HCT116 (cell line): ENCODE data around the gene TMEM132D. TPM values are rescaled to one million over a fixed set of nuclear protein-coding genes. Genes with fewer than 3 reads are reported as not detected.

ENCODE experiments used
- ATAC-seq: fragments of 200-7000 bp; cut with Tn5 transposase; 2 replicates; pipeline ENCODE4 v1.9.1; 2020; ENCODE audit warnings: mild to moderate bottlenecking, moderate library complexity
- BruUV-seq: library from RNA; stranded (reverse); fragments of 400-500 nt; replicated peaks from 2 replicates; lab custom pipeline; 2021; lab: Mats Ljungman, UMichigan
- CTCF ChIA-PET: fragments of 300-600 bp; sonication (Branson Sonifier 250); formaldehyde crosslinking; loops from one replicate; lab custom pipeline; 2021; ENCODE audit warnings: antibody characterized with exemption; lab: Charles Lee
- POLR2A ChIA-PET: fragments of 300-600, 350-600 bp; sonication (Branson Sonifier 250); formaldehyde crosslinking; loops from one replicate; lab custom pipeline; 2021; ENCODE audit warnings: antibody characterized with exemption; lab: Charles Lee
- RAD21 ChIA-PET, 2 experiments: fragments of 300-600 bp; sonication (Branson Sonifier 250); formaldehyde crosslinking; loops; one replicate each; lab custom pipeline; 2023; ENCODE audit warnings: low total read pairs in 2 of 2; ENCODE audit not compliant: uncharacterized antibody in 2 of 2, unreplicated experiment in 2 of 2, low non-redundant PET in 1 of 2; lab: Charles Lee
- DNase-seq: peaks from one replicate; pipeline ENCODE4 v3.0.0-alpha.2; 2010; ENCODE audit warnings: low read depth, low spot score
- H2AFZ ChIP-seq: fragments of 200-600 bp; shearing (Covaris generic), sonication (generic); 2 replicates; pipeline ENCODE4 v1.6.1; 2017; ENCODE audit warnings: low read depth, mixed run types, mixed read lengths, antibody characterized with exemption, low read length; ENCODE audit not compliant: poor library complexity, severe bottlenecking
- H3K27ac ChIP-seq: 2 replicates; pipeline ENCODE4 v1.5.1; 2012; ENCODE audit warnings: low read depth, low read length
- H3K27me3 ChIP-seq: fragments of 200-600 bp; sonication (generic); 2 replicates; pipeline ENCODE4 v1.6.1; 2016; ENCODE audit warnings: mixed run types, low read length, mixed read lengths; ENCODE audit not compliant: insufficient read depth
- H3K36me3 ChIP-seq, 2 experiments: fragments of 200-500 bp in 1 of 2; fragments of 200-600 bp in 1 of 2; sonication (Bioruptor generic) in 1 of 2; sonication (generic) in 1 of 2; 2 replicates each; pipeline versions ENCODE4 v1.5.1 to v1.6.1; 2014 to 2016; ENCODE audit warnings: low read length in 2 of 2, inconsistent platforms in 1 of 2, mixed read lengths in 1 of 2, mixed run types in 1 of 2; ENCODE audit not compliant: insufficient read depth in 2 of 2, control insufficient read depth in 1 of 2
- H3K4me1 ChIP-seq, 2 experiments: fragments of 200-600 bp in 1 of 2; sonication (generic) in 1 of 2; 2 replicates each; pipeline versions ENCODE4 v1.5.1 to v1.6.1; 2012 to 2017; ENCODE audit warnings: low read length in 2 of 2, inconsistent platforms in 1 of 2, mild to moderate bottlenecking in 1 of 2, mixed read lengths in 1 of 2, mixed run types in 1 of 2, moderate library complexity in 1 of 2; ENCODE audit not compliant: insufficient read depth in 2 of 2, control insufficient read depth in 1 of 2
- H3K4me2 ChIP-seq: fragments of 200-600 bp; sonication (generic); 2 replicates; pipeline ENCODE4 v1.6.1; 2017; ENCODE audit warnings: mixed run types, low read length, mixed read lengths
- H3K4me3 ChIP-seq, 2 experiments: fragments of 200-600 bp in 1 of 2; sonication (generic) in 1 of 2; replicated peaks in 1 of 2; 2 replicates each; pipeline ENCODE4 v1.5.1; 2011 to 2016; ENCODE audit warnings: low read length in 2 of 2, control low read depth in 1 of 2, low read depth in 1 of 2, mild to moderate bottlenecking in 1 of 2, mixed read lengths in 1 of 2, mixed run types in 1 of 2
- H3K79me2 ChIP-seq: fragments of 200-600 bp; sonication (generic); 2 replicates; pipeline ENCODE4 v1.6.1; 2017; ENCODE audit warnings: mild to moderate bottlenecking, mixed run types, low read length, moderate library complexity, mixed read lengths; ENCODE audit not compliant: insufficient read depth
- H3K9ac ChIP-seq: fragments of 200-600 bp; sonication (generic); 2 replicates; pipeline ENCODE4 v1.6.1; 2016; ENCODE audit warnings: low read length, mixed read lengths
- H3K9me2 ChIP-seq: fragments of 200-600 bp; sonication (generic), shearing (Covaris generic); 2 replicates; pipeline ENCODE4 v1.6.1; 2017; ENCODE audit warnings: mixed run types, mild to moderate bottlenecking, moderate library complexity; ENCODE audit not compliant: insufficient read depth
- H3K9me3 ChIP-seq, 2 experiments: fragments of 200-500 bp in 1 of 2; fragments of 200-600 bp in 1 of 2; sonication (Bioruptor generic) in 1 of 2; sonication (generic) in 1 of 2; 2 replicates each; pipeline ENCODE4 v1.6.1; 2014 to 2017; ENCODE audit warnings: low read length in 2 of 2, mixed read lengths in 2 of 2, inconsistent platforms in 1 of 2, low read depth in 1 of 2, mild to moderate bottlenecking in 1 of 2, mixed run types in 1 of 2, moderate library complexity in 1 of 2; ENCODE audit not compliant: control insufficient read depth in 1 of 2, insufficient read depth in 1 of 2
- H4K20me1 ChIP-seq: fragments of 200-600 bp; sonication (generic), shearing (Covaris generic); 2 replicates; pipeline ENCODE4 v1.6.1; 2017; ENCODE audit warnings: mixed run types, mild to moderate bottlenecking, moderate library complexity; ENCODE audit not compliant: insufficient read depth
- CBX3 ChIP-seq: IDR thresholded peaks from 2 replicates; pipeline ENCODE4 v1.6.1; 2012; ENCODE audit warnings: low read depth
- EGR1 ChIP-seq: IDR thresholded peaks from 2 replicates; pipeline ENCODE4 v1.6.1; 2012; ENCODE audit warnings: low read depth
- ELF1 ChIP-seq: IDR thresholded peaks from 2 replicates; pipeline ENCODE4 v1.6.1; 2012; ENCODE audit warnings: low read depth, borderline replicate concordance
- EZH2 ChIP-seq: fragments of 200-600 bp; sonication (generic); IDR thresholded peaks from 2 replicates; pipeline ENCODE4 v1.6.1; 2017; ENCODE audit warnings: antibody characterized with exemption, mixed run types
- FOSL1 ChIP-seq: IDR thresholded peaks from 2 replicates; pipeline ENCODE4 v1.6.1; 2012; ENCODE audit warnings: low read depth
- JUND ChIP-seq: IDR thresholded peaks from 2 replicates; pipeline ENCODE4 v1.6.1; 2012
- POLR2A ChIP-seq: IDR thresholded peaks from 2 replicates; pipeline ENCODE4 v1.7.0; 2011; ENCODE audit warnings: borderline replicate concordance; ENCODE audit not compliant: insufficient read depth, insufficient read length; ENCODE audit errors: extremely low read depth
- POLR2AphosphoS5 ChIP-seq: IDR thresholded peaks from 2 replicates; pipeline ENCODE4 v1.6.1; 2011; ENCODE audit warnings: mild to moderate bottlenecking, low read depth, low read length, moderate library complexity
- RAD21 ChIP-seq: IDR thresholded peaks from 2 replicates; pipeline ENCODE4 v1.6.1; 2012; ENCODE audit warnings: low read depth, mild to moderate bottlenecking
- SP1 ChIP-seq: IDR thresholded peaks from 2 replicates; pipeline ENCODE4 v1.6.1; 2012; ENCODE audit warnings: low read depth
- YY1 ChIP-seq: IDR thresholded peaks from 2 replicates; pipeline ENCODE4 v1.6.1; 2011; ENCODE audit warnings: low read length, low read depth, moderate library complexity, mild to moderate bottlenecking; ENCODE audit not compliant: insufficient replicate concordance; ENCODE audit errors: extremely low read depth
- ZNF274 ChIP-seq: fragments of 200-500 bp; sonication (Bioruptor generic); IDR thresholded peaks from 2 replicates; pipeline ENCODE4 v1.6.1; 2014; ENCODE audit warnings: mild to moderate bottlenecking, low read depth, low read length, inconsistent platforms
- intact Hi-C: fragments of 100-400 bp; cut with micrococcal nuclease; formaldehyde crosslinking; loops from 2 replicates; pipeline ENCODE4 v1.10.0; 2022
- total RNA-seq: library from RNA; stranded (reverse); gene quantifications from one replicate; pipeline ENCODE4 v1.2.1, GENCODE V29; 2021; ENCODE audit not compliant: unreplicated experiment
- TF ChIP-seq, protein P1 (sequence below): IDR thresholded peaks from 2 replicates; pipeline ENCODE4 v1.6.1; 2011; ENCODE audit warnings: mild to moderate bottlenecking, low read length, moderate library complexity; ENCODE audit not compliant: insufficient replicate concordance; ENCODE audit errors: extremely low read depth
- TF ChIP-seq, protein P2 (sequence below): IDR thresholded peaks from 2 replicates; pipeline ENCODE4 v1.6.1; 2012; ENCODE audit warnings: low read depth
- TF ChIP-seq, protein P3 (sequence below), 3 experiments: fragments of 200-600 bp in 1 of 3; sonication (generic) in 1 of 3; IDR thresholded peaks in 2 of 3; conservative IDR thresholded peaks in 1 of 3; 2 replicates each; pipeline ENCODE4 v1.5.1; 2012 to 2017; ENCODE audit warnings: low read depth in 2 of 3, low read length in 2 of 3, antibody characterized with exemption in 1 of 3, borderline replicate concordance in 1 of 3, control low read depth in 1 of 3, mild to moderate bottlenecking in 1 of 3, mixed read lengths in 1 of 3, mixed run types in 1 of 3, moderate library complexity in 1 of 3; ENCODE audit not compliant: insufficient read depth in 1 of 3
- TF ChIP-seq, protein P4 (sequence below): IDR thresholded peaks from 2 replicates; pipeline ENCODE4 v1.6.1; 2012

Gene TMEM132D
- total RNA-seq, 1 experiment from 2014 or later = not detected

DNA sequence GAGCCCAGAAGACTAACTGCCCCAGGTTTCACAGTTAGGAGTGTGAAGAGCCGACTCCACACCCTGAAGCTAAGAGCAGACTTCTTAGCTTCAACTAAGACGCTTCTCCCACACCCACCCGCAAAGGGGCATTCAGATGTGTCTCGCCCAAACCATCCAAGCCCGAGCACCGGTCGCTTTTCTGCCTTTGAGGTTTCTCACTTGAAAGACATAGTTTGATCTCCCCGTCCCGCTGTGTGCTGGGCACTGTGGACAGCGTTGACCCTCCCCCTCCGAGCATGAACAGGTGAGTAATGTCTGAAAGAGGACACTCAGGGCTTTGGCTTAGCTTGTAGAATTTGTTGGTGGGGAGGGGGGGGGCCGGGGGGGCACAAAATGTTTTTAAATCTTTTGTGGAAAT lies 123.8 kb downstream of the TMEM132D start:
- POLR2A ChIA-PET = no interaction called here
- Histone ChIP-seq H3K9me2 (no peaks in the 10 kb centered on the region), H3K9ac (no peak overlapping the region), H3K4me2 (no peak overlapping the region), H3K36me3 (no peaks in the 10 kb centered on the region), H4K20me1 (no peaks in the 10 kb centered on the region), H3K27me3 (no peaks in the 10 kb centered on the region), H3K27ac (no peak overlapping the region), H3K9me3 (peaks cover 3 to 35% of the 10 kb centered on the region in 2 experiments; a peak in 2 of 4 replicates), H3K4me3 (no peak overlapping the region), H3K4me1 (no peaks in the 10 kb centered on the region), H3K79me2 (no peaks in the 10 kb centered on the region), H2AFZ (no peak overlapping the region)
- no TSS peak for BruUV-seq
- DNase-seq = no peak
- intact Hi-C loops = no loop called here
- TF ChIP-seq, protein P1, sequence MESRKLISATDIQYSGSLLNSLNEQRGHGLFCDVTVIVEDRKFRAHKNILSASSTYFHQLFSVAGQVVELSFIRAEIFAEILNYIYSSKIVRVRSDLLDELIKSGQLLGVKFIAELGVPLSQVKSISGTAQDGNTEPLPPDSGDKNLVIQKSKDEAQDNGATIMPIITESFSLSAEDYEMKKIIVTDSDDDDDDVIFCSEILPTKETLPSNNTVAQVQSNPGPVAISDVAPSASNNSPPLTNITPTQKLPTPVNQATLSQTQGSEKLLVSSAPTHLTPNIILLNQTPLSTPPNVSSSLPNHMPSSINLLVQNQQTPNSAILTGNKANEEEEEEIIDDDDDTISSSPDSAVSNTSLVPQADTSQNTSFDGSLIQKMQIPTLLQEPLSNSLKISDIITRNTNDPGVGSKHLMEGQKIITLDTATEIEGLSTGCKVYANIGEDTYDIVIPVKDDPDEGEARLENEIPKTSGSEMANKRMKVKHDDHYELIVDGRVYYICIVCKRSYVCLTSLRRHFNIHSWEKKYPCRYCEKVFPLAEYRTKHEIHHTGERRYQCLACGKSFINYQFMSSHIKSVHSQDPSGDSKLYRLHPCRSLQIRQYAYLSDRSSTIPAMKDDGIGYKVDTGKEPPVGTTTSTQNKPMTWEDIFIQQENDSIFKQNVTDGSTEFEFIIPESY = no peak
- TF ChIP-seq, protein P2, sequence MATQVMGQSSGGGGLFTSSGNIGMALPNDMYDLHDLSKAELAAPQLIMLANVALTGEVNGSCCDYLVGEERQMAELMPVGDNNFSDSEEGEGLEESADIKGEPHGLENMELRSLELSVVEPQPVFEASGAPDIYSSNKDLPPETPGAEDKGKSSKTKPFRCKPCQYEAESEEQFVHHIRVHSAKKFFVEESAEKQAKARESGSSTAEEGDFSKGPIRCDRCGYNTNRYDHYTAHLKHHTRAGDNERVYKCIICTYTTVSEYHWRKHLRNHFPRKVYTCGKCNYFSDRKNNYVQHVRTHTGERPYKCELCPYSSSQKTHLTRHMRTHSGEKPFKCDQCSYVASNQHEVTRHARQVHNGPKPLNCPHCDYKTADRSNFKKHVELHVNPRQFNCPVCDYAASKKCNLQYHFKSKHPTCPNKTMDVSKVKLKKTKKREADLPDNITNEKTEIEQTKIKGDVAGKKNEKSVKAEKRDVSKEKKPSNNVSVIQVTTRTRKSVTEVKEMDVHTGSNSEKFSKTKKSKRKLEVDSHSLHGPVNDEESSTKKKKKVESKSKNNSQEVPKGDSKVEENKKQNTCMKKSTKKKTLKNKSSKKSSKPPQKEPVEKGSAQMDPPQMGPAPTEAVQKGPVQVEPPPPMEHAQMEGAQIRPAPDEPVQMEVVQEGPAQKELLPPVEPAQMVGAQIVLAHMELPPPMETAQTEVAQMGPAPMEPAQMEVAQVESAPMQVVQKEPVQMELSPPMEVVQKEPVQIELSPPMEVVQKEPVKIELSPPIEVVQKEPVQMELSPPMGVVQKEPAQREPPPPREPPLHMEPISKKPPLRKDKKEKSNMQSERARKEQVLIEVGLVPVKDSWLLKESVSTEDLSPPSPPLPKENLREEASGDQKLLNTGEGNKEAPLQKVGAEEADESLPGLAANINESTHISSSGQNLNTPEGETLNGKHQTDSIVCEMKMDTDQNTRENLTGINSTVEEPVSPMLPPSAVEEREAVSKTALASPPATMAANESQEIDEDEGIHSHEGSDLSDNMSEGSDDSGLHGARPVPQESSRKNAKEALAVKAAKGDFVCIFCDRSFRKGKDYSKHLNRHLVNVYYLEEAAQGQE = no peak
- TF ChIP-seq POLR2A = no peak
- no peak for TF ChIP-seq JUND
- no peak for TF ChIP-seq POLR2AphosphoS5
- TF ChIP-seq FOSL1 = no peak
- no peak for TF ChIP-seq EGR1
- TF ChIP-seq EZH2 = no peak
- TF ChIP-seq ELF1 = no peak
- TF ChIP-seq YY1 = no peak
- TF ChIP-seq ZNF274 = no peak
- TF ChIP-seq SP1 = no peak
- TF ChIP-seq, protein P3, sequence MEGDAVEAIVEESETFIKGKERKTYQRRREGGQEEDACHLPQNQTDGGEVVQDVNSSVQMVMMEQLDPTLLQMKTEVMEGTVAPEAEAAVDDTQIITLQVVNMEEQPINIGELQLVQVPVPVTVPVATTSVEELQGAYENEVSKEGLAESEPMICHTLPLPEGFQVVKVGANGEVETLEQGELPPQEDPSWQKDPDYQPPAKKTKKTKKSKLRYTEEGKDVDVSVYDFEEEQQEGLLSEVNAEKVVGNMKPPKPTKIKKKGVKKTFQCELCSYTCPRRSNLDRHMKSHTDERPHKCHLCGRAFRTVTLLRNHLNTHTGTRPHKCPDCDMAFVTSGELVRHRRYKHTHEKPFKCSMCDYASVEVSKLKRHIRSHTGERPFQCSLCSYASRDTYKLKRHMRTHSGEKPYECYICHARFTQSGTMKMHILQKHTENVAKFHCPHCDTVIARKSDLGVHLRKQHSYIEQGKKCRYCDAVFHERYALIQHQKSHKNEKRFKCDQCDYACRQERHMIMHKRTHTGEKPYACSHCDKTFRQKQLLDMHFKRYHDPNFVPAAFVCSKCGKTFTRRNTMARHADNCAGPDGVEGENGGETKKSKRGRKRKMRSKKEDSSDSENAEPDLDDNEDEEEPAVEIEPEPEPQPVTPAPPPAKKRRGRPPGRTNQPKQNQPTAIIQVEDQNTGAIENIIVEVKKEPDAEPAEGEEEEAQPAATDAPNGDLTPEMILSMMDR (IDR thresholded peaks at IDR 0.05 in 2 of 3, conservative IDR thresholded peaks at IDR 0.05 in 1 of 3; ENCODE audit: borderline replicate concordance in 1 of 3, insufficient read depth in 1 of 3, low read depth in 2 of 3, low read length in 2 of 3) = no peak
- TF ChIP-seq, protein P4, sequence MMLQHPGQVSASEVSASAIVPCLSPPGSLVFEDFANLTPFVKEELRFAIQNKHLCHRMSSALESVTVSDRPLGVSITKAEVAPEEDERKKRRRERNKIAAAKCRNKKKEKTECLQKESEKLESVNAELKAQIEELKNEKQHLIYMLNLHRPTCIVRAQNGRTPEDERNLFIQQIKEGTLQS = no peak
- TF ChIP-seq RAD21 = no peak
- no peak for TF ChIP-seq CBX3
- RAD21 ChIA-PET = no interaction called here
- ATAC-seq = no peak
- CTCF ChIA-PET = no interaction called here
